Endothelial cell of umbilical vein (primary cell): Measurements from ENCODE around the gene TMEM120A. TPM values are rescaled to one million over a fixed set of nuclear protein-coding genes. Genes with fewer than 3 reads are reported as not detected.

ENCODE experiments used
- BruUV-seq: library from RNA; stranded (reverse); fragments of 400-500 nt; replicated peaks from 2 replicates; lab custom pipeline; 2021; lab: Mats Ljungman, UMichigan
- CTCF ChIA-PET: fragments of 300-600, 350-600 bp; sonication (Branson Sonifier 250); formaldehyde crosslinking; loops from one replicate; lab custom pipeline; 2021; ENCODE audit warnings: antibody characterized with exemption, inconsistent platforms; lab: Charles Lee
- POLR2A ChIA-PET: fragments of 300-600, 350-600 bp; sonication (Branson Sonifier 250); formaldehyde crosslinking; loops from one replicate; lab custom pipeline; 2021; ENCODE audit warnings: antibody characterized with exemption, inconsistent platforms; lab: Charles Lee
- DNase-seq: peaks from one replicate; pipeline ENCODE4 v3.0.0-alpha.2; 2011; ENCODE audit warnings: low read depth, low spot score
- FAIRE-seq: peaks from 2 replicates; lab custom pipeline; 2011; peaks lifted over from hg19 to GRCh38; lab: Jason Lieb, UNC
- H2AFZ ChIP-seq: 2 replicates; pipeline ENCODE4 v1.6.0; 2012; ENCODE audit warnings: low read depth, low read length, control low read depth, inconsistent platforms
- H3K27ac ChIP-seq: 2 replicates; pipeline ENCODE4 v1.5.1; 2011; ENCODE audit warnings: low read depth, mild to moderate bottlenecking, control low read depth, low read length, moderate library complexity; ENCODE audit not compliant: insufficient read depth
- H3K27me3 ChIP-seq, 2 experiments: 2 replicates each; pipeline versions ENCODE4 v1.6.0 to v1.6.1; 2011; ENCODE audit warnings: low read length in 2 of 2, mixed read lengths in 1 of 2; ENCODE audit not compliant: control insufficient read depth in 2 of 2, insufficient read depth in 2 of 2
- H3K36me3 ChIP-seq, 2 experiments: 2 replicates in 1 of 2; 3 replicates in 1 of 2; pipeline ENCODE4 v1.5.1; 2011; ENCODE audit warnings: low read length in 2 of 2, mild to moderate bottlenecking in 1 of 2, moderate library complexity in 1 of 2; ENCODE audit not compliant: control insufficient read depth in 2 of 2, insufficient read depth in 2 of 2; ENCODE audit errors: extremely low read depth in 1 of 2
- H3K4me1 ChIP-seq: 3 replicates; pipeline ENCODE4 v1.5.1; 2011; ENCODE audit warnings: mild to moderate bottlenecking, low read length; ENCODE audit not compliant: control insufficient read depth, insufficient read depth; ENCODE audit errors: extremely low read depth
- H3K4me2 ChIP-seq: 2 replicates; pipeline ENCODE4 v1.6.1; 2011; ENCODE audit warnings: low read length, control low read depth, mixed read lengths; ENCODE audit not compliant: insufficient read depth
- H3K4me3 ChIP-seq, 3 experiments: fragments of 200-600 bp in 1 of 3; sonication (generic), shearing (Covaris generic) in 1 of 3; replicated peaks in 1 of 3; 2 replicates each; pipeline ENCODE4 v1.5.1; 2011 to 2016; ENCODE audit warnings: control low read depth in 3 of 3, low read length in 3 of 3, mild to moderate bottlenecking in 2 of 3, inconsistent platforms in 1 of 3, low read depth in 1 of 3, moderate library complexity in 1 of 3; ENCODE audit not compliant: insufficient read depth in 1 of 3
- H3K79me2 ChIP-seq: 2 replicates; pipeline ENCODE4 v1.6.0; 2012; ENCODE audit warnings: low read length, inconsistent platforms; ENCODE audit not compliant: control insufficient read depth, insufficient read depth
- H3K9ac ChIP-seq: replicated peaks from 2 replicates; pipeline ENCODE3; 2011; ENCODE audit warnings: low read length, control low read depth; ENCODE audit not compliant: insufficient read depth; ENCODE audit errors: extremely low read depth
- H3K9me1 ChIP-seq: replicated peaks from 3 replicates; pipeline ENCODE4 v1.6.0; 2011; ENCODE audit warnings: mild to moderate bottlenecking, low read length; ENCODE audit not compliant: control insufficient read depth, insufficient read depth; ENCODE audit errors: extremely low read depth
- H3K9me3 ChIP-seq: replicated peaks from 2 replicates; pipeline ENCODE4 v1.5.1; 2012; ENCODE audit warnings: low read length, inconsistent platforms; ENCODE audit not compliant: control insufficient read depth, insufficient read depth
- H4K20me1 ChIP-seq: replicated peaks from 2 replicates; pipeline ENCODE3; 2011; ENCODE audit warnings: mild to moderate bottlenecking, low read length; ENCODE audit not compliant: control insufficient read depth, insufficient read depth; ENCODE audit errors: extremely low read depth
- EZH2 ChIP-seq: IDR thresholded peaks from 2 replicates; pipeline ENCODE4 v1.6.1; 2012; ENCODE audit warnings: borderline replicate concordance, low read depth, mild to moderate bottlenecking, moderate library complexity, low read length, inconsistent platforms; ENCODE audit not compliant: severe bottlenecking
- FOS ChIP-seq: IDR thresholded peaks from 2 replicates; pipeline ENCODE4 v1.6.1; 2011; ENCODE audit warnings: mild to moderate bottlenecking, low read length, moderate library complexity, borderline replicate concordance; ENCODE audit not compliant: insufficient read depth
- GATA2 ChIP-seq: IDR thresholded peaks from 2 replicates; pipeline ENCODE4 v1.7.0; 2011; ENCODE audit warnings: low read depth, mild to moderate bottlenecking, moderate library complexity, mixed read lengths, low read length; ENCODE audit not compliant: insufficient read length, insufficient read depth
- JUN ChIP-seq: IDR thresholded peaks from 2 replicates; pipeline ENCODE4 v1.6.1; 2011; ENCODE audit warnings: borderline replicate concordance, low read depth; ENCODE audit not compliant: insufficient read length, insufficient read depth
- MYC ChIP-seq: IDR thresholded peaks from one replicate; pipeline ENCODE4 v1.6.1; 2011; ENCODE audit warnings: mild to moderate bottlenecking, low read depth, low read length
- POLR2A ChIP-seq: IDR thresholded peaks from 2 replicates; pipeline ENCODE4 v1.6.1; 2012; ENCODE audit warnings: low read depth, mild to moderate bottlenecking, control low read depth, low read length
- POLR2AphosphoS5 ChIP-seq: IDR thresholded peaks from 2 replicates; pipeline ENCODE4 v1.6.1; 2012; ENCODE audit warnings: low read depth, mild to moderate bottlenecking, control low read depth, low read length, moderate library complexity; ENCODE audit not compliant: insufficient read depth
- dilution Hi-C: fragments of 300-500 bp; cut with MboI; formaldehyde crosslinking; loops from one replicate; pipeline ENCODE4 v1.15.0; 2019; ENCODE audit warnings: low sequenced_read_pairs; ENCODE audit not compliant: extremely low pct_ligation_motif_present
- intact Hi-C: fragments of 100-400 bp; cut with micrococcal nuclease; formaldehyde crosslinking; loops from one replicate; pipeline ENCODE4 v1.10.0; 2022
- polyA plus RNA-seq, 4 experiments: library from polyadenylated mRNA; depleted of rRNA in 3 of 4; stranded (reverse) in 3 of 4; unstranded in 1 of 4; fragments of >200 nt; gene quantifications; 2 replicates each; pipeline versions ENCODE4 v1.2.1 to v1.2.3, GENCODE V29; 2011 to 2012; ENCODE audit warnings: missing spikeins in 1 of 4
- total RNA-seq: library from RNA; stranded (reverse); gene quantifications from 2 replicates; pipeline ENCODE4 v1.2.3, GENCODE V29; 2021
- TF ChIP-seq, protein P1 (sequence below), 2 donors: IDR thresholded peaks; 1 replicate in 1 of 2; 2 replicates in 1 of 2; pipeline ENCODE4 v1.5.1; 2011; ENCODE audit warnings: low read length in 2 of 2, mild to moderate bottlenecking in 2 of 2, moderate library complexity in 2 of 2, control low read depth in 1 of 2, inconsistent platforms in 1 of 2, low read depth in 1 of 2; ENCODE audit not compliant: insufficient read depth in 1 of 2; ENCODE audit errors: extremely low read depth in 1 of 2
- TF ChIP-seq, protein P2 (sequence below): IDR thresholded peaks from 2 replicates; pipeline ENCODE4 v1.6.1; 2011; ENCODE audit not compliant: insufficient read depth, insufficient read length

Gene TMEM120A
- total and polyA plus RNA-seq, 2 donors (not counting 3 experiments of a cell fraction or from before 2014, with no cell fraction given), result 38.6 to 133 TPM

DNA sequence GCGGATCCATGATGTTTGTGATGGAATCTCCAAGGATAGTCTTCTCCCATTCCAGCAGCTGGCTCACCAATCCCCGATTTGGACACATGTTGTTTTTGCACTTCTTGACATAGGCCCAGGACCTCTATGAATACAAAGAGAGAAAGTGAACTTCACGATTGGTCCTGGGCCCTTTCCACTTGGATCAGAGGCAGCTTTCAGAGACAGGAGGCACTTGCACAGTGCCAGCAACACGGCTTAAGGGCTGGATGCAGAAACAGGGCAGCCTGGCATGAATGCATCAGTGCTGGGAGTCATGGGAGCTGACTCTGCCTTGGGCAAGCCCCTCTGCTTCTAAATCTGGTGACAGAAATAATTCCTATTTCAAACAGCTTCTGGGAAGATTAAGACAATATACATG lies 2.1 kb upstream of the TMEM120A start:
- Histone ChIP-seq H4K20me1 (no peaks in the 10 kb centered on the region), H3K4me2 (no peak overlapping the region), H2AFZ (no peak overlapping the region), H3K4me3 (no peak overlapping the region), H3K36me3 (peaks cover 0 to 15% of the 10 kb centered on the region in 2 experiments), H3K9me1 (no peaks in the 10 kb centered on the region), H3K79me2 (no peaks in the 10 kb centered on the region), H3K9me3 (no peaks in the 10 kb centered on the region), H3K4me1 (peaks cover 4% of the 10 kb centered on the region), H3K9ac (no peak overlapping the region), H3K27me3 (no peaks in the 10 kb centered on the region), H3K27ac (no peak overlapping the region)
- POLR2A ChIA-PET, result no interaction called here
- no peak for TF ChIP-seq MYC
- TF ChIP-seq EZH2, result no peak
- TF ChIP-seq FOS, result no peak
- TF ChIP-seq GATA2, result no peak
- TF ChIP-seq JUN, result no peak
- no peak for TF ChIP-seq POLR2A
- no peak for TF ChIP-seq POLR2AphosphoS5
- intact Hi-C loops, result no loop called here
- FAIRE-seq, result no peak
- no peak for DNase-seq
- BruUV-seq, result no TSS peak
- CTCF ChIA-PET, result interaction anchor here (0.9 kb wide), 1 partner anchor 24 kb away, joined by 3 read pairs; no protein-coding TSS in a partner anchor
- dilution Hi-C loops, result no loop called here

DNA sequence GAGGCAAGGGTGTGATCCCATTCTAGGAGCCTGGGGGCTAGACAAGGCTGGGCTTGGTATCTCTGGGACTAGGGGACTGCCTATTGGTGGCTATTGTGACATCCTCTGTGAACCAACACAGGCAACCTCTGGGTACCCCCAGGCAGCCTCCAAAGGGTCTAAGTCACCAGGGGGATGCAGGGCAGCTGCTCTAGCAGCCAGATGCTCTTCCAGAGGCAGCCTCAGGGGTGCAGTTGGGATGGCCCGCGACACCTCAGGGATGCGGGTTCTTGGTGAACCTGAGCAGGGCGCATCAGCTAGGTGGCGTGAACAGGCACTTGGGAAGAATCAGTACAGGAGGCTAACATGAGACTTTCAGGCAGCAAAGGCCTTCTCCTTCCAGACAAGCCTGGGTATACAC lies 1.6 kb upstream of the TMEM120A start:
- no peaks in the 10 kb centered on the region for H3K9me3 ChIP-seq
- peaks cover 0 to 15% of the 10 kb centered on the region in 2 experiments for H3K36me3 ChIP-seq
- peaks cover 4% of the 10 kb centered on the region for H3K4me1 ChIP-seq
- FAIRE-seq (no peak), DNase-seq (no peak)
- dilution Hi-C loops, result no loop called here
- TF ChIP-seq FOS (no peak), GATA2 (no peak), JUN (no peak), POLR2AphosphoS5 (no peak), POLR2A (no peak), EZH2 (no peak), MYC (no peak)
- TF ChIP-seq, protein P1, sequence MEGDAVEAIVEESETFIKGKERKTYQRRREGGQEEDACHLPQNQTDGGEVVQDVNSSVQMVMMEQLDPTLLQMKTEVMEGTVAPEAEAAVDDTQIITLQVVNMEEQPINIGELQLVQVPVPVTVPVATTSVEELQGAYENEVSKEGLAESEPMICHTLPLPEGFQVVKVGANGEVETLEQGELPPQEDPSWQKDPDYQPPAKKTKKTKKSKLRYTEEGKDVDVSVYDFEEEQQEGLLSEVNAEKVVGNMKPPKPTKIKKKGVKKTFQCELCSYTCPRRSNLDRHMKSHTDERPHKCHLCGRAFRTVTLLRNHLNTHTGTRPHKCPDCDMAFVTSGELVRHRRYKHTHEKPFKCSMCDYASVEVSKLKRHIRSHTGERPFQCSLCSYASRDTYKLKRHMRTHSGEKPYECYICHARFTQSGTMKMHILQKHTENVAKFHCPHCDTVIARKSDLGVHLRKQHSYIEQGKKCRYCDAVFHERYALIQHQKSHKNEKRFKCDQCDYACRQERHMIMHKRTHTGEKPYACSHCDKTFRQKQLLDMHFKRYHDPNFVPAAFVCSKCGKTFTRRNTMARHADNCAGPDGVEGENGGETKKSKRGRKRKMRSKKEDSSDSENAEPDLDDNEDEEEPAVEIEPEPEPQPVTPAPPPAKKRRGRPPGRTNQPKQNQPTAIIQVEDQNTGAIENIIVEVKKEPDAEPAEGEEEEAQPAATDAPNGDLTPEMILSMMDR (IDR thresholded peaks at IDR 0.05; ENCODE audit: extremely low read depth in 1 of 2, insufficient read depth in 1 of 2, low read depth in 1 of 2, low read length in 2 of 2), result no peak
- TF ChIP-seq, protein P2, sequence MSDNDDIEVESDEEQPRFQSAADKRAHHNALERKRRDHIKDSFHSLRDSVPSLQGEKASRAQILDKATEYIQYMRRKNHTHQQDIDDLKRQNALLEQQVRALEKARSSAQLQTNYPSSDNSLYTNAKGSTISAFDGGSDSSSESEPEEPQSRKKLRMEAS, result no peak
- no peak overlapping the region for H3K27ac ChIP-seq
- no TSS peak for BruUV-seq
- no peak overlapping the region for H3K4me2 ChIP-seq
- CTCF ChIA-PET, result no interaction called here
- intact Hi-C loops, result loop anchor here (2.0 kb wide), 1 partner anchor 81 kb away; the partner anchor contains the start of gene POR
- H3K27me3 ChIP-seq, result no peaks in the 10 kb centered on the region
- no peak overlapping the region for H3K9ac ChIP-seq
- no peaks in the 10 kb centered on the region for H4K20me1 ChIP-seq
- no peaks in the 10 kb centered on the region for H3K79me2 ChIP-seq
- POLR2A ChIA-PET, result no interaction called here
- no peak overlapping the region for H3K4me3 ChIP-seq
- H2AFZ ChIP-seq, result no peak overlapping the region
- H3K9me1 ChIP-seq, result no peaks in the 10 kb centered on the region
